Activated T-helper 1 cell treated with anti-CD3 and anti-CD28 coated beads, Interleukin-2, amount 50 U/mL, for 16 hours (primary cell): Measurements from ENCODE around the gene IHH.

Experiments used
- DNase-seq, 2 donors: peaks; one replicate each; pipeline ENCODE4 v3.0.0-alpha.2; 2020; ENCODE audit warnings: low read depth in 1 of 2, low spot score in 1 of 2

IHH gene

DNA sequence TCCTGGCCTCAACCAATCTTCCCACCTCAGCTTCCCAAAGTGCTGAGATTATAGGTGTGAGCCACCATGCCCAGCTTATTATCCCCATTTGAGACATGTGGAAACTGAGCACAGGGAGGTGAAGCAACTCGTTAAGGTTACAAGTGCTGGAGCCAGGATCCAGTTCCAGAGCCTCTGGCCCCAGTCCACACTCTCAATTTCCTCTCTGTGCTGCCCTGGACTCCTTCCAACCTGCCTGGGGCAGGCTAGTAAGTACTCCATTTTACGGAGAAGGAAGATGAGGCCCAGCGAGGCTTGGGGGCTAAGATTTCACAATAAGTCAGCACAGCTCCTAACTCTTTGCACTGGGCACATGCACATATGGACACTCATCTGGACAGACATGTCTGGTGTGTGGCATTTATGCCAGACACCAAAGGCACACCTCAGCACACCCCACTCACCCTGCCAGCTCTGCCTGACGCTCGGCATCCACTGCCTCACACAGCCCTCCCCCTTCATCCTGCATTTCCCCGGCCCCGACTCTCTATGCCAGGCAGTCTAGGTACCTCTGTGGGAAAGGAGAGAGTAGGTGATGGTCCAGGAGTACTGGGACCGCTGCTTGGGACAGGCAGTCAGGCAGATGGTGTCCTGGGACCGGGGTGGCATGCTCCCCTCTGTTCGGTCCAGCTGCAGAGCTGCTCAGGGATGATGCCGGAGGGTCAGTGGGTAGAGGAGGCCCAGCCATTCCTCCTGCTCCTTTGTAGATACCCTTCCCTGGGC, 39.9 kb downstream of the IHH start:
- DNase-seq, result no peak

GRCh38 chr2:219019436-219019835, 41.3 kb downstream of the IHH start:
- DNase-seq, result no peak

GRCh38 chr2:219018726-219019125, 42.0 kb downstream of the IHH start:
- no peak for DNase-seq

- no peak for DNase-seq
These were observed 42.4 kb downstream of the IHH start for GRCh38 chr2:219018286-219018685.

- no peak for DNase-seq
These were observed 43.4 kb downstream of the IHH start for GRCh38 chr2:219017201-219017931.

- no peak for DNase-seq
These were observed 44.0 kb downstream of the IHH start for GRCh38 chr2:219016721-219017120.

DNA sequence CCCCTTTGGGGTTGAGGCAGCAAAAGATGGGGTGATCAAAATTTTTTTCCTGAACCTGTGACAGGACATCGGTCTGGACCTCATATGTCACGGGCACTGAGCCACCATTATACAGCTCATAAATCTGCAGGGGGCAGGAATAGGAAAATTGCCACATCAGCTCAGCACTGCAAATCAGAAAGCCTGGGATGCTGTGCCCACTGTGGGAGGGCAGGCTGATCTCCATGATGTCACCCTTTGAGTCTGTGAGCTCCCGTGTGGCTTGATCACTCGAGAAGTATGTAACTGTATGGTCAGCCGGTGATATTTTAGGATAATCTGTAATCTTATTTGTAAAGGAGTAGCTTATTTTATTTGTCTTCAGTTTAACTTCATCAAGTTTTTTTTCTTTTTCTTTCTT, 49.8 kb downstream of the IHH start:
- no peak for DNase-seq

- no peak for DNase-seq
These were observed 50.5 kb downstream of the IHH start for GRCh38 chr2:219010162-219010756.

- no peak for DNase-seq
These were observed 51.4 kb downstream of the IHH start for GRCh38 chr2:219009294-219009693.
